ENCODE results near the gene LRRC46. TPM values are rescaled to one million over a fixed set of nuclear protein-coding genes. Genes with fewer than 3 reads are reported as not detected.

The LRRC46 gene
- total and polyA plus RNA-seq, 10 of the 15 experiments (the other 5 are each of a cell fraction or from before 2014, with no cell fraction given), result 0.15 to 1.8 (median 0.38) TPM; not detected in 1

DNA sequence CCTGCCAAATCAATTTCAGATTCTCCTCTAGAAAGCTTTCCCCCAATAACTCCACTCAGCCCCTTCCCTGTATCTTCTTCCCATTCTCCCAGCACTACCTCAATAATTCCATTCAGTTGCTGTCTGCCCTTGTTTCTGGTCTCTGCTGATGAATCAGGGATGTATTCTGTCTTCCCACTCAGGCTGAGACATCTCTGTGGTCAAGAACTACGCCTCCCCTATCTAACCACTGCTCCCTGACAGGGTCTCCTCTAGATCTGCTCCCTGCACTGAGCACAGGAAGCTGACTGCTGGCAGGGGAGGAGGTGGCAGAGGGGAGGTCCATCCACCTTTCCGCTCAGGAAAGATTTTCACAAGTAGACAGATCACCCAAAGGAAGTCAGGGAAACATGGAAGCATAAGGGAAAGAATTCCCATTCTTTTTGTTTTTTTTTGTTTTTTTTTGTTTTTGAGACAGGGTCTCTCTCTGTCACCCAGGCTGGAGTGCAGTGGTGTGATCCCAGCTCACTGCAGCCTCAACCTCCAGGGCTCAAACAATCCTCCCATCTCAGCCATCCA lies 47.6 kb downstream of the LRRC46 start (continued):
- TF ChIP-seq ETV6 (conservative IDR thresholded peaks at IDR 0.05 in 1 of 2, IDR thresholded peaks at IDR 0.05 in 1 of 2; ENCODE audit: borderline replicate concordance in 1 of 2, low read depth in 1 of 2), result no peak

DNA sequence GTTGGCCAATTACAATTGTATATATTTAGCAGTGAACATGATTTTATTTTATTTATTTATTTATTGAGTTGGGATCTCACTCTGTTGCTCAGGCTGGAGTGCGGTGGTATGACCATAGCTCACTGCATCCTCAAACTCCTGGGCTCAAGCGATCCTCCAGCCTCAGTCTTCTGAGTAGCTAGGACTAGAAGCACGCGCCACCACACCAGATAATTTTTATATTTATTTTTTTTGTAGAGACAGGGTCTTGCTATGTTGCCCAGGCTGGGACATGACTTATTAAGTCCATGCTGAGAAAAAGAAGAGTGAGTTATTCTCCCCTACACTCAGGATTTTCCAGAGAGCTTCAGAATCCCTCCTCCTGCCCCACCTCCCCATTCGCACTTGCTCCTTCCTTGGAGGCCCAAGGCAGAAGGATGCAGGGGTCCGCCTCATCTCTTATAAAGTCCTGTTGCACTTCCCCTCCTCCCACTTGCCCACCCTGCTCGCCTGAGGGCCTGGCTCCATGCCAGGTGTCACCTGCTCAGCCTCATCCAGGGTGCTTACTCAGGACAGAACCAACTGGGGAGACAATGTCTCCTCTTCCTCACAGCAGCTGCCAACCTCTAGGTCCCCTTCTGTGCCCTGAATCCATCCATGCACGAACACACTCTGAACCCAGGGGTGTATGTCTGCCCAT lies 48.4 kb downstream of the LRRC46 start:
- 51% methylated on average over 8 of the region's 8 CpGs for WGBS (ENCODE audit: insufficient coverage, insufficient replicate concordance, low lambda C conversion rate, missing lambda C conversion rate)
- CTCF ChIA-PET, result interaction anchor here (1.0 to 1.8 kb wide), 2 partner anchors 10 to 245 kb away, joined by 3 to 6 read pairs; no protein-coding TSS in a partner anchor
- TF ChIP-seq, protein P1, sequence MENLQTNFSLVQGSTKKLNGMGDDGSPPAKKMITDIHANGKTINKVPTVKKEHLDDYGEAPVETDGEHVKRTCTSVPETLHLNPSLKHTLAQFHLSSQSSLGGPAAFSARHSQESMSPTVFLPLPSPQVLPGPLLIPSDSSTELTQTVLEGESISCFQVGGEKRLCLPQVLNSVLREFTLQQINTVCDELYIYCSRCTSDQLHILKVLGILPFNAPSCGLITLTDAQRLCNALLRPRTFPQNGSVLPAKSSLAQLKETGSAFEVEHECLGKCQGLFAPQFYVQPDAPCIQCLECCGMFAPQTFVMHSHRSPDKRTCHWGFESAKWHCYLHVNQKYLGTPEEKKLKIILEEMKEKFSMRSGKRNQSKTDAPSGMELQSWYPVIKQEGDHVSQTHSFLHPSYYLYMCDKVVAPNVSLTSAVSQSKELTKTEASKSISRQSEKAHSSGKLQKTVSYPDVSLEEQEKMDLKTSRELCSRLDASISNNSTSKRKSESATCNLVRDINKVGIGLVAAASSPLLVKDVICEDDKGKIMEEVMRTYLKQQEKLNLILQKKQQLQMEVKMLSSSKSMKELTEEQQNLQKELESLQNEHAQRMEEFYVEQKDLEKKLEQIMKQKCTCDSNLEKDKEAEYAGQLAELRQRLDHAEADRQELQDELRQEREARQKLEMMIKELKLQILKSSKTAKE (IDR thresholded peaks at IDR 0.05; ENCODE audit: low read depth, poor library complexity, severe bottlenecking), result no peak
- TF ChIP-seq ATF3 (IDR thresholded peaks at IDR 0.05; ENCODE audit: borderline replicate concordance, extremely low read depth, low read depth, low read length), result no peak
- TF ChIP-seq WRNIP1 (IDR thresholded peaks at IDR 0.05; ENCODE audit: borderline replicate concordance, low read depth, low read length), result no peak
- TF ChIP-seq ZNF207 (IDR thresholded peaks at IDR 0.05; ENCODE audit: borderline replicate concordance), result no peak
- TF ChIP-seq MYB (IDR thresholded peaks at IDR 0.05; ENCODE audit: borderline replicate concordance, low read depth, low read length), result no peak
- no peak for TF ChIP-seq TCF12 (IDR thresholded peaks at IDR 0.05; ENCODE audit: low read depth, low read length)
- no peak for TF ChIP-seq STAT1 (conservative IDR thresholded peaks at IDR 0.05)
- no peak for TF ChIP-seq HDAC2 (IDR thresholded peaks at IDR 0.05)
- TF ChIP-seq ASH2L (IDR thresholded peaks at IDR 0.05; ENCODE audit: borderline replicate concordance, low read depth), result no peak
- TF ChIP-seq JUND (IDR thresholded peaks at IDR 0.05; ENCODE audit: low read depth, low read length), result no peak
- no peak for TF ChIP-seq EED (IDR thresholded peaks at IDR 0.05; ENCODE audit: low read depth)
- TF ChIP-seq BCL11A (IDR thresholded peaks at IDR 0.05; ENCODE audit: low read depth, low read length), result no peak
- TF ChIP-seq CHD4 (IDR thresholded peaks at IDR 0.05), result no peak
- no peak for TF ChIP-seq RELB (IDR thresholded peaks at IDR 0.05; ENCODE audit: low read depth)
- TF ChIP-seq SMC3 (IDR thresholded peaks at IDR 0.05; ENCODE audit: borderline replicate concordance, low read length), result no peak
- TF ChIP-seq SMAD1 (IDR thresholded peaks at IDR 0.05; ENCODE audit: low read depth, partially characterized antibody), result no peak
- no peak for TF ChIP-seq RCOR1 (conservative IDR thresholded peaks at IDR 0.05; ENCODE audit: low read depth, low read length)

More for the DNA sequence above, 48.4 kb downstream of the LRRC46 start:
- no peaks in the 10 kb centered on the region for H4K20me1 ChIP-seq (ENCODE audit: control insufficient read depth, insufficient read depth)
- no peak overlapping the region for H3K4me3 ChIP-seq
- H3K4me2 ChIP-seq (ENCODE audit: control insufficient read depth, insufficient read depth), result no peak overlapping the region
- no peak overlapping the region for H3K9ac ChIP-seq (ENCODE audit: control insufficient read depth, insufficient read depth, low read length)
- DNase-seq (ENCODE audit: low read depth, low spot score) (no peak), ATAC-seq (no peak), FAIRE-seq (no peak)
- H2AFZ ChIP-seq (ENCODE audit: control insufficient read depth, low read depth, low read length), result no peak overlapping the region
- no peaks in the 10 kb centered on the region for H3K36me3 ChIP-seq (ENCODE audit: control insufficient read depth in 2 of 2, insufficient read depth in 2 of 2, low read length in 1 of 2)
- ChIA-PET RAD21 (ENCODE audit: unreplicated experiment) (interaction anchor here (0.6 kb wide), 1 partner anchor 10 kb away, joined by 3 read pairs; no protein-coding TSS in a partner anchor), POLR2A (no interaction called here), SMC1A (ENCODE audit: uncharacterized antibody, unreplicated experiment) (interaction anchor here (1.1 kb wide), 1 partner anchor 37 kb away, joined by 3 read pairs; no protein-coding TSS in a partner anchor)
- peaks cover 3 to 4% of the 10 kb centered on the region in 2 experiments; a peak in 3 of 4 replicates for H3K27me3 ChIP-seq (replicated peaks in 1 of 2; ENCODE audit: control insufficient read depth in 2 of 2, insufficient read depth in 2 of 2, low read length in 1 of 2)
- H3K4me1 ChIP-seq (ENCODE audit: control insufficient read depth, insufficient read depth, low read length), result no peaks in the 10 kb centered on the region
- no peak overlapping the region for H3K27ac ChIP-seq (ENCODE audit: control insufficient read depth, insufficient read depth)
- H3K9me3 ChIP-seq (replicated peaks; ENCODE audit: control insufficient read depth, insufficient read depth, low read length), result no peaks in the 10 kb centered on the region
- intact Hi-C loops (cut with micrococcal nuclease; ENCODE audit: unreplicated experiment), result no loop called here
- BruUV-seq (replicated peaks), result no TSS peak
- H3K79me2 ChIP-seq (ENCODE audit: control insufficient read depth, insufficient read depth, low read length), result no peaks in the 10 kb centered on the region
- in situ Hi-C loops (cut with MboI), result no loop called here
